HFF-Myc (cell line): ENCODE measurements around the gene CUEDC1.

Experiments
- DNase-seq: peaks from one replicate; pipeline ENCODE4 v3.0.0-alpha.2; 2011; ENCODE audit warnings: low read depth; ENCODE audit errors: extremely low read depth
- H3K4me3 ChIP-seq: replicated peaks from 2 replicates; pipeline ENCODE4 v1.5.1; 2011; ENCODE audit warnings: low read depth, mild to moderate bottlenecking, control low read depth, low read length
- TF ChIP-seq, protein P1 (sequence below): IDR thresholded peaks from 2 replicates; pipeline ENCODE4 v1.5.1; 2012; ENCODE audit warnings: mild to moderate bottlenecking, low read depth, low read length, control low read depth; ENCODE audit errors: missing control alignments

CUEDC1 gene

DNA sequence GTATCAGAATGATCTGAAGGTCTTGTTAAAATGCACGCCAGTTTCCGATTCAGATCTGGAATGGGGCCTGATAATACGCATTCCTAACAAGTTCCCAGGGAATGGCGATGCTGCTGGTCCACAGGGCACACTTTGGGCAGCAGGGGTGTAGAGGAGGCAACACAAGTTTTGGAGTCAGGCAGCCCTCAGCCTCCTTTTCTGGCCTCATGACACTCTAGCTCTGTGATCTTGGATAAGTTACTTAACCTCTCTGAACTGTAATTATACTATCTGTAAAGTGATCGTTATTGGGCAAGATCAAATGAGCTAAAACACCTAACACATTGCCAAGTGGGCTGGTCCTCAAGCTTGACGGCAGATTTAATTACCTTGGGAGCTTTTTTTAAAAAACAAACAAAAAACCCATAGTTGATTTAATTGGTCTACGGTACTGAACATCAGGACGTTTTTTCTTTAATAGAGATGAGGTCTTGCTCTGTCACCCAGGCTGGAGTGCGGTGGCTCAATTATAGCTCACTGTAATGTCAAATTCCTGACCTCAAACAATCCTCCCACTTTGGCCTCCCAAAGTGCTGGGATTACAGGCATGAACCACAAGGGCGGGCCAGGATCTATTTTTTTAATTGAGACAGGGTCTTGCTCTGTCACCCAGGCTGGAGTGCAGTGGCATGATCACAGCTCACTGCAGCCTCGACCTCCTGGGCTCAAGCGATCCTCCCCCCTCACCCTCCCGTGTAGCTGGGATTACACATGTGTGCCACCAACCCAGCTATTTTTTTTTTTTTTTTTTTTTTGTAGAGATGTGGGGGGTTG lies 95.4 kb downstream of the CUEDC1 start:
- DNase-seq, result no peak
- no peak overlapping the region for H3K4me3 ChIP-seq
- TF ChIP-seq, protein P1, sequence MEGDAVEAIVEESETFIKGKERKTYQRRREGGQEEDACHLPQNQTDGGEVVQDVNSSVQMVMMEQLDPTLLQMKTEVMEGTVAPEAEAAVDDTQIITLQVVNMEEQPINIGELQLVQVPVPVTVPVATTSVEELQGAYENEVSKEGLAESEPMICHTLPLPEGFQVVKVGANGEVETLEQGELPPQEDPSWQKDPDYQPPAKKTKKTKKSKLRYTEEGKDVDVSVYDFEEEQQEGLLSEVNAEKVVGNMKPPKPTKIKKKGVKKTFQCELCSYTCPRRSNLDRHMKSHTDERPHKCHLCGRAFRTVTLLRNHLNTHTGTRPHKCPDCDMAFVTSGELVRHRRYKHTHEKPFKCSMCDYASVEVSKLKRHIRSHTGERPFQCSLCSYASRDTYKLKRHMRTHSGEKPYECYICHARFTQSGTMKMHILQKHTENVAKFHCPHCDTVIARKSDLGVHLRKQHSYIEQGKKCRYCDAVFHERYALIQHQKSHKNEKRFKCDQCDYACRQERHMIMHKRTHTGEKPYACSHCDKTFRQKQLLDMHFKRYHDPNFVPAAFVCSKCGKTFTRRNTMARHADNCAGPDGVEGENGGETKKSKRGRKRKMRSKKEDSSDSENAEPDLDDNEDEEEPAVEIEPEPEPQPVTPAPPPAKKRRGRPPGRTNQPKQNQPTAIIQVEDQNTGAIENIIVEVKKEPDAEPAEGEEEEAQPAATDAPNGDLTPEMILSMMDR, result no peak

DNA sequence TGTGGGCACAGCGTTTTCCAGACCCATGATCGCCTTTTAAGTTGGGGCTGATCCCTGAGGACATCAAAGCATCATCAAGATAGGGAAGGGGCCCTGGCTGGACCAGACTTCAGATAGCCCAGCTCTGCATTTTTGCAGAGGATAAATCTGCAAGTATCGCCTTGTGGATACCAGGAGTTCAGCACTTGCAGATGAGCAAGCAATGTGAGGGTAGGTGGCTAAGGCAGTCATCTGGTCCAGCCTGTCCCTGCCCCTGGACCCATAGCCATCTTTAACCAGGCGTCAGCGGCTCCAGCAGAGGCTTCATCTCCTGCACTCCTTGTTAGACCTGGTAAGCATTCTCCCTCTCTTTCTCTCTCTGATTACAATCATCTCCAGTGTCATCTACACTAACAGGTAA lies 96.4 kb downstream of the CUEDC1 start:
- no peak for DNase-seq
- TF ChIP-seq, protein P1, result no peak
- H3K4me3 ChIP-seq, result no peak overlapping the region

DNA sequence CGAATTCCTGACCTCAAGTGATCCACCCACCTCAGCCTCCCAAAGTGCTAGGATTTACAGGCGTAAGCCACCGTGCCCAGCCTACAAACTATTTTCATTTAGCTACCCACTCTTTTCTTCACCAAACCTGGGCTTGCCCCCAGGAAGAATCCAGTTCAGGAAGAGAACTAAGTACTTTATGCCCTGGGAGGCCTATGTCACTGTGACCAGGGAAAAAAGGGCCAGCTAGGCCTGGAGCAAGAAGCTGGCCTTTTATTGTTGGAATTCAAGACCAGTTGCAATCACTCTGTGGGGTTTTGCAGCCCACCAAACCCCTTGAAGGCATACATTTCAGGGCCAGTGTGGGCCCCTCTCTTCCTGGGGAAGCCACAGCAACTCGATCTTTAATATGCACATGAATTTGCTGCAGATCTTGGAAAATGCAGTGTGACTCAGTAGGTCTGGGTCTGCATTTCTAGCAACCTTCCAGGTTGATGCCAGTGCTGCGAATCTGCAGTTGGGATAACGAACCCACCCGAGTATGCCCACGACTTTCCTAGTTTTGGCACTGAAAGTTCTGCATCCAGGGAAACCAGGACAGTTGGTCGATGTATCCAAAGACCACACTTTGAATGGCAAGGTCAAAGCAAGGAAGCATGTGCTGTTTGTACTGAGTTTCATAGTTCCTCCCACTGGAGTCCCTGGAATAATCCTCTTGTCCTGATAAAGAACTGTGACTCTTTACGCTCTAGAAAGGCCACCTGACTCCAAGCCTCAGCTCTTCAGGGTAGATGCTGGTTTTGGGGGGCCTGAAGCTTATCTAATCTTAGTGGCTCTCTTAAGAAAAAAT lies 98.2 kb downstream of the CUEDC1 start:
- TF ChIP-seq, protein P1, result no peak
- DNase-seq, result no peak
- H3K4me3 ChIP-seq, result no peak overlapping the region

DNA sequence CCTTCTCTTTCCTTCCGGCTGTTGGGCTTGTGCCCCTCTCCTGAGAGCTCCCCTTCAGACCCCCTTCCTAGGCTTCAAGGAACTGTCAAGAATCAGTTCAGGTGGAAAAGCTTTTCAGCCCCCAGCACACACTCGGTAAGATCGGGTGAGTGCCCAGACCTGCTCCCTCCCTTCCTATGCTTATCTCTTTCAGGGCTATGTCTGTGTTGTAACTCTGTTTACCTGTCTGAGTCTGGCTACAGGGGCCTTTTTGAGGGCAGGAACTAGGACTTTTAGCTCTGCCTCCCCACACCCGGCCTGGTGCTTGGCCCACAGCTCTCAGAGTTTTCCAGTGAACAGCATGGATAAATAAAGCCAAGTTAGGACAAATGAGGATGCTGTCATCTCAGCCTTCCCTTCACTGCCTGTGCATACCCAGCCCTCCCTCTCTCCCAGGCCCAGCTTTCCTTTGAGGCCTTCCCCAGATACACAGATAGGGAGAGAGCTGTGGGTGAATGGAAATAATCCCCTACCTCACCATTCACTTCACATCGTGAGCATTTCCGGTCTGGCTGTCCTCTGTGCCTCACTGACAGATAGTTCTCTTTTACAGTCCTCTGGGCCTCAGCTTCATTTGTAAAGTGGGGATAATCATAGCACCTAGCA lies 99.7 kb downstream of the CUEDC1 start:
- DNase-seq, result no peak
- TF ChIP-seq, protein P1, result no peak
- H3K4me3 ChIP-seq, result no peak overlapping the region

DNA sequence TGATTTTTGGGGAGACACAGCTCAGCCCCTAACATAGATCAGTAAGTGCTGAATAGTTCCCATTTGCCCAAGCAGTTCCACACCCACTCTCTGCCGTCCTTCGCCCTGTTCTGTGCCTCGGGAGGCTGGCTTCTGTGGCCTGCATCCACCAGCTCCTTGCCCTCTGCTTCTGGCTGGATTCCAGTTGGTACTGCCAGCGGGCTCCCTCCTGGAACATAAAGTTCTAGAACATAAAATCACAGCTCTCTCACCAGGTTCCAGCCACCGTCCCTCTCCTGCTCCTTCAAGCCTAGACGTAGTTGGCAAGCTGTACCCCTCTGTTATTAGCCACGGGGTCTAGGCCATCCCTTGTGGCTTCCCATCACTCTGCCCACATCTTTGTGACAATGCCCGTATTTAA lies 101.5 kb downstream of the CUEDC1 start:
- TF ChIP-seq, protein P1, result no peak
- no peak for DNase-seq
- no peak overlapping the region for H3K4me3 ChIP-seq

DNA sequence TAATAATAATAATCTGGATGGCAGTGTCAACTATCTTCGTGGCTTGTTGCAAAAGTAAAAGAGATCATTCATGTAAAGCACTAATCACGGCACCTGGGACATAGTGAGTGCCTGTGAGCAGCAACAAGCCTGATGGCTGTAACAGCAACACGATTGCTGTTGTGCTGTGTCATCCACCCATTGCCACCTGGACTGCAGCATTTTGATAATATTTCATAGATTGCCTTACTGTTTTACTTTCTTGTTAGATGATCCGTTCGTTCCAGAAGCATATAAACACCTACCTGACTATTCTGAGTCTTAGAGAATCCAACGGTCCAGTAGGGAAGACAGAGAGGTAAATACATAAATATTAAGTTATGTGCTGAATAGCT lies 102.3 kb downstream of the CUEDC1 start:
- no peak overlapping the region for H3K4me3 ChIP-seq
- TF ChIP-seq, protein P1, result no peak
- no peak for DNase-seq
